A549 (cell line): ENCODE data around the gene GABRR1. TPM values are rescaled to one million over a fixed set of nuclear protein-coding genes. Genes with fewer than 3 reads are reported as not detected.

ENCODE experiments used
- ATAC-seq, 2 experiments: fragments of 200-7000 bp in 1 of 2; fragments of >200 bp in 1 of 2; cut with Nextera tagmentation in 1 of 2; cut with Tn5 transposase in 1 of 2; 3 replicates each; pipeline versions ENCODE4 v1.8.0 to v1.9.1; 2018 to 2020; ENCODE audit warnings: mild to moderate bottlenecking in 1 of 2, moderate library complexity in 1 of 2
- CTCF ChIA-PET: fragments of 300-600 bp; sonication (Branson Sonifier 250); formaldehyde crosslinking; extraction: SDS; loops from one replicate; lab custom pipeline; 2021; ENCODE audit warnings: antibody characterized with exemption, inconsistent platforms; lab: Yijun Ruan, JAX
- POLR2A ChIA-PET: fragments of 350-600 bp; formaldehyde crosslinking; extraction: SDS; loops from one replicate; lab custom pipeline; 2021; ENCODE audit warnings: antibody characterized with exemption, inconsistent platforms; lab: Yijun Ruan, JAX
- DNase-seq, 2 experiments: peaks; one replicate each; pipeline versions ENCODE4 v3.0.0 to v3.0.0-alpha.2; 2011 to 2016; ENCODE audit warnings: low read depth in 1 of 2, low spot score in 1 of 2
- FAIRE-seq: peaks from 2 replicates; lab custom pipeline; 2011; peaks lifted over from hg19 to GRCh38; lab: Jason Lieb, UNC
- H3K27ac ChIP-seq, 2 experiments: fragments of >200 bp; sonication (Bioruptor Twin); formaldehyde crosslinking; 3 replicates each; pipeline ENCODE4 v1.5.1; 2016 to 2017
- H3K4me1 ChIP-seq: fragments of >200 bp; sonication (Bioruptor Twin); formaldehyde crosslinking; 3 replicates; pipeline ENCODE4 v1.6.1; 2016
- H3K4me2 ChIP-seq: fragments of >200 bp; sonication (Bioruptor Twin); formaldehyde crosslinking; 3 replicates; pipeline ENCODE4 v1.6.1; 2016
- H3K4me3 ChIP-seq: fragments of >200 bp; sonication (Bioruptor Twin); formaldehyde crosslinking; 3 replicates; pipeline ENCODE4 v1.5.1; 2016
- H3K9me3 ChIP-seq: fragments of >200 bp; sonication (Bioruptor Twin); formaldehyde crosslinking; 3 replicates; pipeline ENCODE4 v1.6.1; 2016
- BCL3 ChIP-seq: fragments of >200 bp; sonication (Bioruptor Twin); formaldehyde crosslinking; IDR thresholded peaks from 3 replicates; pipeline ENCODE4 v1.6.1; 2016
- E2F6 ChIP-seq: IDR thresholded peaks from 2 replicates; pipeline ENCODE4 v1.6.1; 2012; ENCODE audit warnings: low read depth, borderline replicate concordance
- FOSL2 ChIP-seq, 2 experiments: fragments of 450-650 bp in 1 of 2; fragments of >200 bp in 1 of 2; sonication (Bioruptor Twin) in 1 of 2; formaldehyde crosslinking; IDR thresholded peaks; 2 replicates each; pipeline versions ENCODE4 v1.5.0 to v1.6.1; 2016 to 2020; ENCODE audit warnings: mild to moderate bottlenecking in 1 of 2, moderate library complexity in 1 of 2
- GATA3 ChIP-seq: IDR thresholded peaks from 2 replicates; pipeline ENCODE4 v1.6.1; 2012; ENCODE audit warnings: borderline replicate concordance
- JUN ChIP-seq, 2 experiments: fragments of >200 bp; sonication (Bioruptor Twin); formaldehyde crosslinking; IDR thresholded peaks; 2 replicates in 1 of 2; 3 replicates in 1 of 2; pipeline ENCODE4 v1.6.1; 2016 to 2017
- KDM5A ChIP-seq: fragments of 200-600 bp; sonication (generic); IDR thresholded peaks from 2 replicates; pipeline ENCODE4 v1.6.1; 2016; ENCODE audit warnings: antibody characterized with exemption, mild to moderate bottlenecking
- MAX ChIP-seq: IDR thresholded peaks from 2 replicates; pipeline ENCODE4 v1.6.1; 2012
- MAZ ChIP-seq: fragments of 150-350 bp; IDR thresholded peaks from 2 replicates; pipeline ENCODE4 v1.6.1; 2014; ENCODE audit warnings: antibody characterized with exemption, low read depth, low read length, borderline replicate concordance
- MYC ChIP-seq: IDR thresholded peaks from 2 replicates; pipeline ENCODE4 v1.6.1; 2012; ENCODE audit warnings: mild to moderate bottlenecking, inconsistent platforms, low read length, improper control_type of control experiment, borderline replicate concordance
- PHF8 ChIP-seq: fragments of 200-600 bp; sonication (generic); IDR thresholded peaks from 2 replicates; pipeline ENCODE4 v1.6.1; 2016; ENCODE audit warnings: low read depth, mild to moderate bottlenecking, antibody characterized with exemption, moderate library complexity, borderline replicate concordance
- POLR2A ChIP-seq: IDR thresholded peaks from 2 replicates; pipeline ENCODE4 v1.6.1; 2012; ENCODE audit warnings: mild to moderate bottlenecking, low read length
- RNF2 ChIP-seq: fragments of 200-600 bp; sonication (generic); IDR thresholded peaks from 2 replicates; pipeline ENCODE4 v1.6.1; 2016; ENCODE audit warnings: low read depth, mild to moderate bottlenecking, antibody characterized with exemption, moderate library complexity, borderline replicate concordance
- ZFP36 ChIP-seq: fragments of 450-650 bp; IDR thresholded peaks from 2 replicates; pipeline ENCODE4 v1.6.1; 2014; ENCODE audit warnings: borderline replicate concordance; ENCODE audit not compliant: partially characterized antibody
- WGBS: methylation state at CpG from one replicate; pipeline ENCODE4 v1.1.6; 2017; ENCODE audit errors: missing lambda C conversion rate; 5-methylcytosine and 5-hydroxymethylcytosine counted together
- polyA plus RNA-seq, 4 experiments: library from polyadenylated mRNA; depleted of rRNA in 3 of 4; stranded (reverse); fragments of >200 nt; fragmentation: RNase III in 1 of 4; extraction: RNeasy Plus Mini Kit Qiagen cat#74134 plus additional on column Dnase treatment in 1 of 4; gene quantifications; 2 replicates in 3 of 4; 3 replicates in 1 of 4; pipeline ENCODE4 v1.2.3, GENCODE V29; 2011 to 2017

The GABRR1 gene
- polyA plus RNA-seq, 2 of the 4 experiments (the other 2 are of a cell fraction): not detected

- 63% methylated on average over 17 of the region's 17 CpGs for WGBS
- DNase-seq (no peak), ATAC-seq (no peak), FAIRE-seq (no peak)
- peak overlapping the region; percentile 86 for H3K4me2 ChIP-seq
- TF ChIP-seq FOSL2 (IDR thresholded peaks at IDR 0.05): no peak
- peak; percentile 56 for TF ChIP-seq FOSL2 (CRISPR knock-in tag; IDR thresholded peaks at IDR 0.05)
- TF ChIP-seq RNF2: no peak
- no peak overlapping the region for H3K27ac ChIP-seq
- ChIA-PET CTCF (interaction anchor here (0.6 to 1.5 kb wide), 2 partner anchors 10 to 42 kb away, joined by 3 read pairs; no protein-coding TSS in a partner anchor), POLR2A (no interaction called here)
- no peak overlapping the region for H3K4me3 ChIP-seq
- H3K9me3 ChIP-seq: no peaks in the 10 kb centered on the region
- H3K4me1 ChIP-seq: peaks cover 31% of the 10 kb centered on the region
Observed at GRCh38 chr6:89148016-89148750, 69.0 kb downstream of the GABRR1 start.

GRCh38 chr6:89146718-89147700 lies 70.1 kb downstream of the GABRR1 start:
- FAIRE-seq (peak; percentile 56), ATAC-seq (peak; percentile 70 to 73)
- CTCF ChIA-PET: interaction anchor here (0.6 to 4.1 kb wide), 4 partner anchors 11 to 164 kb away, joined by 3 to 16 read pairs (median 3); no protein-coding TSS in a partner anchor
- Histone ChIP-seq H3K27ac (peak overlapping the region; percentile 96 to 99), H3K4me2 (peak overlapping the region; percentile 86), H3K4me1 (peaks cover 31% of the 10 kb centered on the region)
- no peak for TF ChIP-seq GATA3
- 0 out of 2 replicates have a peak, but pooled peaks have one; percentile 7 for TF ChIP-seq KDM5A
- TF ChIP-seq, all 56 proteins: peak for 1
- 26% methylated on average over 24 of the region's 26 CpGs for WGBS
- DNase-seq: peak; percentile 6 to 36
- POLR2A ChIA-PET: interaction anchor here (1.2 to 2.2 kb wide), 5 partner anchors 29 to 205 kb away, joined by 3 to 16 read pairs (median 5); partner anchors contain the start of genes PNRC1, RNGTT, SRSF12 and UBE2J1
- H3K9me3 ChIP-seq: no peaks in the 10 kb centered on the region
- peak overlapping the region; percentile 85 for H3K4me3 ChIP-seq

GRCh38 chr6:89145956-89146717 lies 71.0 kb downstream of the GABRR1 start, which contains the start of gene PM20D2:
PM20D2 (plus strand) TSS chr6:89146055; CDS start chr6:89146145, 90 bp downstream.
- Histone ChIP-seq H3K9me3 (no peaks in the 10 kb centered on the region), H3K4me2 (peak within 1 kb of the TSS; percentile 86), H3K4me3 (peak within 1 kb of the TSS; percentile 85), H3K4me1 (peaks cover 33% of the 10 kb centered on the region), H3K27ac (peak within 1 kb of the TSS; percentile 96 to 99)
- CTCF ChIA-PET: interaction anchor here (1.4 to 4.1 kb wide), 2 partner anchors 12 to 163 kb away, joined by 3 to 16 read pairs; no protein-coding TSS in a partner anchor
- DNase-seq: peak; percentile 73 to 79
- FAIRE-seq: no peak
- no CpG with 5 or more reads among the region's 102 CpGs for WGBS
- no peak for TF ChIP-seq RNF2
- no peak for TF ChIP-seq MAZ
- TF ChIP-seq JUN (IDR thresholded peaks at IDR 0.05): peak in 1 of 2 experiments; percentile 61; a peak in 1 of 5 replicates
- TF ChIP-seq E2F6: peak; percentile 82
- no peak for TF ChIP-seq ZFP36
- peak; percentile 47; the same call in 1 of the 3 replicates for TF ChIP-seq BCL3
- TF ChIP-seq MYC: peak; percentile 72; the same call in 1 of the 2 replicates
- 0 out of 2 replicates have a peak, but pooled peaks have one; percentile 25 for TF ChIP-seq KDM5A
- TF ChIP-seq PHF8: peak; percentile 61
- TF ChIP-seq POLR2A: peak; percentile 82
- TF ChIP-seq GATA3: no peak
- TF ChIP-seq MAX: peak; percentile 93
- POLR2A ChIA-PET: interaction anchor here (0.5 to 2.2 kb wide), 6 partner anchors 28 to 243 kb away, joined by 3 to 16 read pairs (median 4); partner anchors contain the start of genes PNRC1, RNGTT, SRSF12 and UBE2J1
- peak; percentile 94 to 95 for ATAC-seq
